H1 (cell line): ENCODE data around the gene ADCY9. TPM values are rescaled to one million over a fixed set of nuclear protein-coding genes. Genes with fewer than 3 reads are reported as not detected.

Experiments
- CTCF ChIA-PET: fragments of 300-600 bp; sonication (Branson Sonifier 250); formaldehyde crosslinking; loops from one replicate; lab custom pipeline; 2021; ENCODE audit not compliant: partially characterized antibody; lab: Charles Lee
- POLR2A ChIA-PET: fragments of 300-600 bp; sonication (Branson Sonifier 250); formaldehyde crosslinking; loops from one replicate; lab custom pipeline; 2021; ENCODE audit warnings: inconsistent platforms; ENCODE audit not compliant: partially characterized antibody; lab: Charles Lee
- DNase-seq, 2 experiments: peaks; one replicate each; pipeline versions ENCODE4 v3.0.0 to v3.0.0-alpha.2; 2010 to 2022; ENCODE audit warnings: low spot score in 2 of 2, low read depth in 1 of 2, mixed read lengths in 1 of 2
- FAIRE-seq: peaks from 2 replicates; lab custom pipeline; 2011; peaks lifted over from hg19 to GRCh38; lab: Jason Lieb, UNC
- H2AFZ ChIP-seq: 2 replicates; pipeline ENCODE4 v1.8.1; 2012; ENCODE audit warnings: low read length, inconsistent platforms
- H2AK5ac ChIP-seq: 2 replicates; pipeline ENCODE4 v1.6.1; 2013; ENCODE audit warnings: low read depth, low read length
- H2BK120ac ChIP-seq: replicated peaks from 2 replicates; pipeline ENCODE3; 2013; ENCODE audit warnings: low read depth, low read length, inconsistent platforms
- H2BK12ac ChIP-seq: 2 replicates; pipeline ENCODE4 v1.6.1; 2013; ENCODE audit warnings: low read depth, low read length
- H2BK15ac ChIP-seq: 2 replicates; pipeline ENCODE4 v1.6.1; 2013; ENCODE audit warnings: low read length
- H2BK20ac ChIP-seq: 2 replicates; pipeline ENCODE4 v1.6.1; 2013; ENCODE audit warnings: low read length
- H2BK5ac ChIP-seq: 2 replicates; pipeline ENCODE4 v1.6.1; 2013; ENCODE audit warnings: low read depth, low read length
- H3K14ac ChIP-seq: 2 replicates; pipeline ENCODE4 v1.6.1; 2013; ENCODE audit warnings: inconsistent platforms; ENCODE audit not compliant: insufficient read length
- H3K18ac ChIP-seq: 2 replicates; pipeline ENCODE4 v1.6.1; 2013; ENCODE audit warnings: low read length; ENCODE audit errors: extremely low read depth
- H3K23ac ChIP-seq: 2 replicates; pipeline ENCODE4 v1.6.1; 2013; ENCODE audit warnings: inconsistent platforms; ENCODE audit not compliant: insufficient read length
- H3K23me2 ChIP-seq: 2 replicates; pipeline ENCODE4 v1.6.1; 2013; ENCODE audit warnings: low read depth, low read length
- H3K27ac ChIP-seq: 2 replicates; pipeline ENCODE4 v1.6.1; 2011; ENCODE audit warnings: low read depth, low read length, inconsistent platforms
- H3K27me3 ChIP-seq, 4 experiments: replicated peaks in 1 of 4; 1 replicate in 1 of 4; 2 replicates in 3 of 4; pipeline versions ENCODE4 v1.6.1 to v1.8.1; 2011 to 2013; ENCODE audit warnings: low read length in 3 of 4, mild to moderate bottlenecking in 3 of 4, inconsistent platforms in 2 of 4, mixed read lengths in 2 of 4, moderate library complexity in 1 of 4; ENCODE audit not compliant: control insufficient read depth in 3 of 4, insufficient read depth in 3 of 4; ENCODE audit errors: extremely low read depth in 1 of 4
- H3K36me3 ChIP-seq, 4 experiments: 2 replicates each; pipeline versions ENCODE4 v1.6.1 to v1.8.1; 2011 to 2013; ENCODE audit warnings: mild to moderate bottlenecking in 4 of 4, low read length in 3 of 4, moderate library complexity in 2 of 4, control low read depth in 1 of 4, inconsistent platforms in 1 of 4; ENCODE audit not compliant: insufficient read depth in 4 of 4, control insufficient read depth in 2 of 4
- H3K4ac ChIP-seq: replicated peaks from 2 replicates; pipeline ENCODE3; 2013; ENCODE audit warnings: low read length, low read depth, mixed read lengths, inconsistent platforms; ENCODE audit not compliant: insufficient read length
- H3K4me1 ChIP-seq, 4 experiments: replicated peaks in 1 of 4; 1 replicate in 1 of 4; 2 replicates in 3 of 4; pipeline versions ENCODE4 v1.6.1 to v1.8.1; 2011 to 2013; ENCODE audit warnings: low read length in 3 of 4, inconsistent platforms in 2 of 4, mixed read lengths in 1 of 4; ENCODE audit not compliant: insufficient read depth in 4 of 4, control insufficient read depth in 3 of 4
- H3K4me2 ChIP-seq, 2 experiments: 2 replicates each; pipeline versions ENCODE4 v1.6.1 to v1.8.1; 2011 to 2013; ENCODE audit warnings: low read depth in 2 of 2, low read length in 2 of 2, control low read depth in 1 of 2, inconsistent platforms in 1 of 2, mild to moderate bottlenecking in 1 of 2; ENCODE audit not compliant: insufficient read depth in 1 of 2
- H3K4me3 ChIP-seq, 4 experiments: fragments of 200-600, 300-600 bp in 1 of 4; sonication (generic), shearing (Covaris generic), sonication (Bioruptor Twin) in 1 of 4; 2 replicates each; pipeline versions ENCODE4 v1.5.1 to v1.8.1; 2011 to 2016; ENCODE audit warnings: low read length in 4 of 4, low read depth in 3 of 4, control low read depth in 2 of 4, inconsistent platforms in 2 of 4, mild to moderate bottlenecking in 2 of 4, mixed read lengths in 1 of 4, moderate library complexity in 1 of 4; ENCODE audit not compliant: insufficient read depth in 2 of 4; ENCODE audit errors: extremely low read depth in 1 of 4
- H3K56ac ChIP-seq: replicated peaks from 2 replicates; pipeline ENCODE3; 2013; ENCODE audit warnings: low read depth, mild to moderate bottlenecking, mixed read lengths, low read length, inconsistent platforms; ENCODE audit not compliant: insufficient read length
- H3K79me1 ChIP-seq: 2 replicates; pipeline ENCODE4 v1.6.1; 2013; ENCODE audit warnings: low read depth, low read length, control low read depth
- H3K79me2 ChIP-seq, 2 experiments: 2 replicates each; pipeline versions ENCODE4 v1.6.1 to v1.8.1; 2012 to 2013; ENCODE audit warnings: low read length in 2 of 2, mild to moderate bottlenecking in 2 of 2, inconsistent platforms in 1 of 2; ENCODE audit not compliant: insufficient read depth in 2 of 2, control insufficient read depth in 1 of 2
- H3K9ac ChIP-seq, 4 experiments: replicated peaks in 1 of 4; 1 replicate in 1 of 4; 2 replicates in 3 of 4; pipeline versions ENCODE4 v1.6.1 to v1.8.1; 2011 to 2013; ENCODE audit warnings: low read depth in 3 of 4, low read length in 3 of 4, control low read depth in 2 of 4, mild to moderate bottlenecking in 2 of 4, moderate library complexity in 2 of 4, inconsistent platforms in 1 of 4; ENCODE audit errors: extremely low read depth in 1 of 4
- H3K9me3 ChIP-seq, 2 experiments: 2 replicates each; pipeline versions ENCODE4 v1.6.1 to v1.8.1; 2012 to 2013; ENCODE audit warnings: mild to moderate bottlenecking in 2 of 2, moderate library complexity in 2 of 2, control low read depth in 1 of 2, inconsistent platforms in 1 of 2, low read depth in 1 of 2, low read length in 1 of 2, mixed read lengths in 1 of 2; ENCODE audit not compliant: insufficient read depth in 2 of 2
- H4K20me1 ChIP-seq, 2 experiments: replicated peaks in 1 of 2; 2 replicates each; pipeline versions ENCODE3 to v1.8.1; 2011 to 2013; ENCODE audit warnings: inconsistent platforms in 2 of 2, low read length in 2 of 2, mild to moderate bottlenecking in 1 of 2; ENCODE audit not compliant: insufficient read depth in 2 of 2, control insufficient read depth in 1 of 2
- H4K5ac ChIP-seq: 2 replicates; pipeline ENCODE4 v1.6.1; 2013; ENCODE audit warnings: low read length, low read depth, mixed read lengths, inconsistent platforms; ENCODE audit not compliant: insufficient read length
- H4K8ac ChIP-seq: 2 replicates; pipeline ENCODE4 v1.8.0; 2013; ENCODE audit warnings: mild to moderate bottlenecking, moderate library complexity, low read length, inconsistent platforms; ENCODE audit not compliant: insufficient read depth; ENCODE audit errors: extremely low read depth
- H4K91ac ChIP-seq: replicated peaks from 2 replicates; pipeline ENCODE3; 2013; ENCODE audit warnings: low read length, mixed read lengths, inconsistent platforms; ENCODE audit not compliant: insufficient read length
- ATF3 ChIP-seq: IDR thresholded peaks from 2 replicates; pipeline ENCODE4 v1.6.1; 2011; ENCODE audit warnings: low read depth, mild to moderate bottlenecking, low read length; ENCODE audit not compliant: insufficient read depth
- BCL11A ChIP-seq, 2 experiments: IDR thresholded peaks; one replicate each; pipeline ENCODE4 v1.6.1; 2011; ENCODE audit warnings: low read depth in 2 of 2, low read length in 2 of 2, mild to moderate bottlenecking in 2 of 2
- CBX8 ChIP-seq: fragments of 300-800, 300-1000 bp; sonication (generic); IDR thresholded peaks from 2 replicates; pipeline ENCODE4 v1.7.1; 2016; ENCODE audit warnings: low read depth, low read length, borderline replicate concordance
- CHD1 ChIP-seq: IDR thresholded peaks from 2 replicates; pipeline ENCODE4 v1.6.1; 2012; ENCODE audit warnings: low read depth, low read length, improper control_type of control experiment
- E2F6 ChIP-seq: IDR thresholded peaks from 2 replicates; pipeline ENCODE4 v1.6.1; 2012; ENCODE audit warnings: inconsistent platforms
- EGR1 ChIP-seq: IDR thresholded peaks from 2 replicates; pipeline ENCODE4 v1.6.1; 2011; ENCODE audit warnings: low read depth, low read length, borderline replicate concordance
- HDAC2 ChIP-seq, 2 experiments: fragments of 300-600 bp in 1 of 2; sonication (generic) in 1 of 2; IDR thresholded peaks; 2 replicates each; pipeline ENCODE4 v1.6.1; 2011 to 2012; ENCODE audit warnings: low read depth in 2 of 2, low read length in 2 of 2, mild to moderate bottlenecking in 2 of 2, moderate library complexity in 2 of 2, borderline replicate concordance in 1 of 2, inconsistent platforms in 1 of 2
- HDAC6 ChIP-seq: IDR thresholded peaks from one replicate; pipeline ENCODE4 v1.7.1; 2012; ENCODE audit warnings: low read depth, mild to moderate bottlenecking, inconsistent platforms, low read length, moderate library complexity
- MAX ChIP-seq: IDR thresholded peaks from 2 replicates; pipeline ENCODE4 v1.6.1; 2012; ENCODE audit warnings: inconsistent platforms
- POLR2A ChIP-seq, 2 experiments: IDR thresholded peaks; 1 replicate in 1 of 2; 2 replicates in 1 of 2; pipeline ENCODE4 v1.6.1; 2011; ENCODE audit warnings: low read depth in 2 of 2, low read length in 2 of 2, mild to moderate bottlenecking in 2 of 2; ENCODE audit errors: control extremely low read depth in 1 of 2
- SIN3A ChIP-seq, 2 experiments: IDR thresholded peaks in 1 of 2; conservative IDR thresholded peaks in 1 of 2; 2 replicates each; pipeline ENCODE4 v1.6.1; 2011 to 2012; ENCODE audit warnings: low read length in 2 of 2, improper control_type of control experiment in 1 of 2, low read depth in 1 of 2, mild to moderate bottlenecking in 1 of 2
- SP1 ChIP-seq: IDR thresholded peaks from 2 replicates; pipeline ENCODE4 v1.6.1; 2011; ENCODE audit warnings: low read depth, low read length
- TBP ChIP-seq: IDR thresholded peaks from 2 replicates; pipeline ENCODE4 v1.6.1; 2011; ENCODE audit warnings: low read depth, low read length, improper control_type of control experiment
- WGBS, 2 experiments: shearing (Covaris generic) in 1 of 2; methylation state at CpG; one replicate each; pipeline versions ENCODE4 v1.1.6 to v1.1.7; 2013 to 2015; ENCODE audit warnings: low lambda C conversion rate in 2 of 2, mixed read lengths in 2 of 2, inconsistent platforms in 1 of 2, low coverage in 1 of 2, missing lambda C conversion rate in 1 of 2; ENCODE audit not compliant: insufficient replicate concordance in 2 of 2, insufficient coverage in 1 of 2, insufficient read length in 1 of 2; ENCODE audit errors: extremely low coverage in 1 of 2, missing lambda C conversion rate in 1 of 2; 5-methylcytosine and 5-hydroxymethylcytosine counted together
- polyA plus RNA-seq, 7 experiments: library from polyadenylated mRNA; depleted of rRNA in 3 of 7; stranded (reverse) in 5 of 7; unstranded in 2 of 7; fragments of >200 nt in 5 of 7; fragments of 200-250 nt in 2 of 7; gene quantifications; 1 replicate in 5 of 7; 2 replicates in 1 of 7; 4 replicates in 1 of 7; pipeline versions ENCODE4 v1.2.1 to v1.2.3, GENCODE V29; 2011 to 2013; ENCODE audit warnings: missing spikeins in 2 of 7, mixed read lengths in 2 of 7
- total RNA-seq: library from RNA; stranded (reverse); fragmentation: NEBNext Ultra II Directional; extraction: Animal tissue kit (Norgen Biotek cat#: 25700); gene quantifications from 2 replicates; pipeline ENCODE4 v1.2.1, GENCODE V29; 2021

Gene ADCY9
- total and polyA plus RNA-seq, 2 of the 8 experiments (the other 6 are each of a cell fraction or from before 2014, with no cell fraction given), result 5.4 to 13.1 TPM

GRCh38 chr16:4017807-4018206, 98.4 kb downstream of the ADCY9 start:
- Histone ChIP-seq H3K9ac (no peak overlapping the region), H3K4me3 (no peak overlapping the region), H2BK15ac (no peak overlapping the region), H4K91ac (peak overlapping the region; percentile 55), H3K9me3 (no peaks in the 10 kb centered on the region), H3K14ac (no peak overlapping the region), H2AK5ac (no peak overlapping the region), H2BK20ac (no peak overlapping the region), H3K23me2 (no peaks in the 10 kb centered on the region), H3K79me1 (no peaks in the 10 kb centered on the region), H4K20me1 (no peaks in the 10 kb centered on the region), H3K4me2 (no peak overlapping the region), H2BK120ac (no peak overlapping the region), H3K23ac (no peak overlapping the region), H3K79me2 (no peaks in the 10 kb centered on the region), H3K4ac (no peak overlapping the region), H4K8ac (no peak overlapping the region), H2AFZ (no peak overlapping the region), H2BK12ac (no peak overlapping the region; the same call in 1 of the 2 replicates), H3K18ac (no peak overlapping the region), H3K56ac (no peak overlapping the region), H4K5ac (no peak overlapping the region), H3K4me1 (peaks cover 0 to 6% (median 4%) of the 10 kb centered on the region in 4 experiments; a peak in 3 of 7 replicates), H3K36me3 (no peaks in the 10 kb centered on the region), H2BK5ac (no peak overlapping the region), H3K27me3 (no peaks in the 10 kb centered on the region), H3K27ac (no peak overlapping the region)
- WGBS, 2 experiments, result 91% methylated on average over 14 of the region's 14 CpGs; no CpG with 5 or more reads in 1 of the 2 experiments
- POLR2A ChIA-PET, result interaction anchor here (0.6 kb wide), 1 partner anchor 325 kb away, joined by 3 read pairs; no protein-coding TSS in a partner anchor
- DNase-seq (no peak), FAIRE-seq (no peak)
- CTCF ChIA-PET, result interaction anchor here (1.0 kb wide), 1 partner anchor 236 kb away, joined by 3 read pairs; no protein-coding TSS in a partner anchor
- TF ChIP-seq HDAC6 (no peak), TBP (no peak), SP1 (no peak), POLR2A (IDR thresholded peaks at IDR 0.05; ENCODE audit: control extremely low read depth in 1 of 2, low read depth in 2 of 2, low read length in 2 of 2) (no peak), ATF3 (no peak), SIN3A (conservative IDR thresholded peaks at IDR 0.05 in 1 of 2, IDR thresholded peaks at IDR 0.05 in 1 of 2; ENCODE audit: low read depth in 1 of 2, low read length in 2 of 2) (no peak), MAX (no peak), EGR1 (no peak), BCL11A (IDR thresholded peaks at IDR 0.05; ENCODE audit: low read depth in 2 of 2, low read length in 2 of 2) (no peak), CHD1 (no peak), E2F6 (no peak), CBX8 (no peak), HDAC2 (IDR thresholded peaks at IDR 0.05; ENCODE audit: borderline replicate concordance in 1 of 2, low read depth in 2 of 2, low read length in 2 of 2) (no peak)
